HCT116 (cell line): ENCODE measurements around the gene SERTAD3. TPM values are rescaled to one million over a fixed set of nuclear protein-coding genes. Genes with fewer than 3 reads are reported as not detected.
A peak's percentile ranks its signal among the peaks of the same experiment; 100 is the strongest.

Experiments
- ATAC-seq: fragments of 200-7000 bp; cut with Tn5 transposase; 2 replicates; pipeline ENCODE4 v1.9.1; 2020; ENCODE audit warnings: mild to moderate bottlenecking, moderate library complexity
- BruUV-seq: library from RNA; stranded (reverse); fragments of 400-500 nt; replicated peaks from 2 replicates; lab custom pipeline; 2021; lab: Mats Ljungman, UMichigan
- CTCF ChIA-PET: fragments of 300-600 bp; sonication (Branson Sonifier 250); formaldehyde crosslinking; loops from one replicate; lab custom pipeline; 2021; ENCODE audit warnings: antibody characterized with exemption; lab: Charles Lee
- POLR2A ChIA-PET: fragments of 300-600, 350-600 bp; sonication (Branson Sonifier 250); formaldehyde crosslinking; loops from one replicate; lab custom pipeline; 2021; ENCODE audit warnings: antibody characterized with exemption; lab: Charles Lee
- RAD21 ChIA-PET, 2 experiments: fragments of 300-600 bp; sonication (Branson Sonifier 250); formaldehyde crosslinking; loops; one replicate each; lab custom pipeline; 2023; ENCODE audit warnings: low total read pairs in 2 of 2; ENCODE audit not compliant: uncharacterized antibody in 2 of 2, unreplicated experiment in 2 of 2, low non-redundant PET in 1 of 2; lab: Charles Lee
- DNase-seq: peaks from one replicate; pipeline ENCODE4 v3.0.0-alpha.2; 2010; ENCODE audit warnings: low read depth, low spot score
- H2AFZ ChIP-seq: fragments of 200-600 bp; shearing (Covaris generic), sonication (generic); 2 replicates; pipeline ENCODE4 v1.6.1; 2017; ENCODE audit warnings: low read depth, mixed run types, mixed read lengths, antibody characterized with exemption, low read length; ENCODE audit not compliant: poor library complexity, severe bottlenecking
- H3K27ac ChIP-seq: 2 replicates; pipeline ENCODE4 v1.5.1; 2012; ENCODE audit warnings: low read depth, low read length
- H3K27me3 ChIP-seq: fragments of 200-600 bp; sonication (generic); 2 replicates; pipeline ENCODE4 v1.6.1; 2016; ENCODE audit warnings: mixed run types, low read length, mixed read lengths; ENCODE audit not compliant: insufficient read depth
- H3K36me3 ChIP-seq, 2 experiments: fragments of 200-500 bp in 1 of 2; fragments of 200-600 bp in 1 of 2; sonication (Bioruptor generic) in 1 of 2; sonication (generic) in 1 of 2; 2 replicates each; pipeline versions ENCODE4 v1.5.1 to v1.6.1; 2014 to 2016; ENCODE audit warnings: low read length in 2 of 2, inconsistent platforms in 1 of 2, mixed read lengths in 1 of 2, mixed run types in 1 of 2; ENCODE audit not compliant: insufficient read depth in 2 of 2, control insufficient read depth in 1 of 2
- H3K4me1 ChIP-seq, 2 experiments: fragments of 200-600 bp in 1 of 2; sonication (generic) in 1 of 2; 2 replicates each; pipeline versions ENCODE4 v1.5.1 to v1.6.1; 2012 to 2017; ENCODE audit warnings: low read length in 2 of 2, inconsistent platforms in 1 of 2, mild to moderate bottlenecking in 1 of 2, mixed read lengths in 1 of 2, mixed run types in 1 of 2, moderate library complexity in 1 of 2; ENCODE audit not compliant: insufficient read depth in 2 of 2, control insufficient read depth in 1 of 2
- H3K4me2 ChIP-seq: fragments of 200-600 bp; sonication (generic); 2 replicates; pipeline ENCODE4 v1.6.1; 2017; ENCODE audit warnings: mixed run types, low read length, mixed read lengths
- H3K4me3 ChIP-seq, 2 experiments: fragments of 200-600 bp in 1 of 2; sonication (generic) in 1 of 2; replicated peaks in 1 of 2; 2 replicates each; pipeline ENCODE4 v1.5.1; 2011 to 2016; ENCODE audit warnings: low read length in 2 of 2, control low read depth in 1 of 2, low read depth in 1 of 2, mild to moderate bottlenecking in 1 of 2, mixed read lengths in 1 of 2, mixed run types in 1 of 2
- H3K79me2 ChIP-seq: fragments of 200-600 bp; sonication (generic); 2 replicates; pipeline ENCODE4 v1.6.1; 2017; ENCODE audit warnings: mild to moderate bottlenecking, mixed run types, low read length, moderate library complexity, mixed read lengths; ENCODE audit not compliant: insufficient read depth
- H3K9ac ChIP-seq: fragments of 200-600 bp; sonication (generic); 2 replicates; pipeline ENCODE4 v1.6.1; 2016; ENCODE audit warnings: low read length, mixed read lengths
- H3K9me2 ChIP-seq: fragments of 200-600 bp; sonication (generic), shearing (Covaris generic); 2 replicates; pipeline ENCODE4 v1.6.1; 2017; ENCODE audit warnings: mixed run types, mild to moderate bottlenecking, moderate library complexity; ENCODE audit not compliant: insufficient read depth
- H3K9me3 ChIP-seq, 2 experiments: fragments of 200-500 bp in 1 of 2; fragments of 200-600 bp in 1 of 2; sonication (Bioruptor generic) in 1 of 2; sonication (generic) in 1 of 2; 2 replicates each; pipeline ENCODE4 v1.6.1; 2014 to 2017; ENCODE audit warnings: low read length in 2 of 2, mixed read lengths in 2 of 2, inconsistent platforms in 1 of 2, low read depth in 1 of 2, mild to moderate bottlenecking in 1 of 2, mixed run types in 1 of 2, moderate library complexity in 1 of 2; ENCODE audit not compliant: control insufficient read depth in 1 of 2, insufficient read depth in 1 of 2
- H4K20me1 ChIP-seq: fragments of 200-600 bp; sonication (generic), shearing (Covaris generic); 2 replicates; pipeline ENCODE4 v1.6.1; 2017; ENCODE audit warnings: mixed run types, mild to moderate bottlenecking, moderate library complexity; ENCODE audit not compliant: insufficient read depth
- CBX3 ChIP-seq: IDR thresholded peaks from 2 replicates; pipeline ENCODE4 v1.6.1; 2012; ENCODE audit warnings: low read depth
- EGR1 ChIP-seq: IDR thresholded peaks from 2 replicates; pipeline ENCODE4 v1.6.1; 2012; ENCODE audit warnings: low read depth
- EZH2 ChIP-seq: fragments of 200-600 bp; sonication (generic); IDR thresholded peaks from 2 replicates; pipeline ENCODE4 v1.6.1; 2017; ENCODE audit warnings: antibody characterized with exemption, mixed run types
- EZH2phosphoT487 ChIP-seq: fragments of 200-600 bp; IDR thresholded peaks from 2 replicates; pipeline ENCODE4 v1.6.1; 2018; ENCODE audit warnings: antibody characterized with exemption, borderline replicate concordance
- FOSL1 ChIP-seq: IDR thresholded peaks from 2 replicates; pipeline ENCODE4 v1.6.1; 2012; ENCODE audit warnings: low read depth
- MAX ChIP-seq: IDR thresholded peaks from 2 replicates; pipeline ENCODE4 v1.6.1; 2012
- POLR2A ChIP-seq: IDR thresholded peaks from 2 replicates; pipeline ENCODE4 v1.7.0; 2011; ENCODE audit warnings: borderline replicate concordance; ENCODE audit not compliant: insufficient read depth, insufficient read length; ENCODE audit errors: extremely low read depth
- POLR2AphosphoS5 ChIP-seq: IDR thresholded peaks from 2 replicates; pipeline ENCODE4 v1.6.1; 2011; ENCODE audit warnings: mild to moderate bottlenecking, low read depth, low read length, moderate library complexity
- RAD21 ChIP-seq: IDR thresholded peaks from 2 replicates; pipeline ENCODE4 v1.6.1; 2012; ENCODE audit warnings: low read depth, mild to moderate bottlenecking
- REST ChIP-seq: IDR thresholded peaks from 2 replicates; pipeline ENCODE4 v1.6.1; 2012; ENCODE audit warnings: low read depth
- SIN3A ChIP-seq: IDR thresholded peaks from 2 replicates; pipeline ENCODE4 v1.6.1; 2012; ENCODE audit warnings: low read depth
- SP1 ChIP-seq: IDR thresholded peaks from 2 replicates; pipeline ENCODE4 v1.6.1; 2012; ENCODE audit warnings: low read depth
- YY1 ChIP-seq: IDR thresholded peaks from 2 replicates; pipeline ENCODE4 v1.6.1; 2011; ENCODE audit warnings: low read length, low read depth, moderate library complexity, mild to moderate bottlenecking; ENCODE audit not compliant: insufficient replicate concordance; ENCODE audit errors: extremely low read depth
- intact Hi-C: fragments of 100-400 bp; cut with micrococcal nuclease; formaldehyde crosslinking; loops from 2 replicates; pipeline ENCODE4 v1.10.0; 2022
- total RNA-seq: library from RNA; stranded (reverse); gene quantifications from one replicate; pipeline ENCODE4 v1.2.1, GENCODE V29; 2021; ENCODE audit not compliant: unreplicated experiment
- TF ChIP-seq, protein P1 (sequence below): IDR thresholded peaks from 2 replicates; pipeline ENCODE4 v1.6.1; 2011; ENCODE audit warnings: mild to moderate bottlenecking, low read length, moderate library complexity; ENCODE audit not compliant: insufficient replicate concordance; ENCODE audit errors: extremely low read depth

SERTAD3 gene
- total RNA-seq, 1 experiment from 2014 or later = 32.4 TPM

DNA sequence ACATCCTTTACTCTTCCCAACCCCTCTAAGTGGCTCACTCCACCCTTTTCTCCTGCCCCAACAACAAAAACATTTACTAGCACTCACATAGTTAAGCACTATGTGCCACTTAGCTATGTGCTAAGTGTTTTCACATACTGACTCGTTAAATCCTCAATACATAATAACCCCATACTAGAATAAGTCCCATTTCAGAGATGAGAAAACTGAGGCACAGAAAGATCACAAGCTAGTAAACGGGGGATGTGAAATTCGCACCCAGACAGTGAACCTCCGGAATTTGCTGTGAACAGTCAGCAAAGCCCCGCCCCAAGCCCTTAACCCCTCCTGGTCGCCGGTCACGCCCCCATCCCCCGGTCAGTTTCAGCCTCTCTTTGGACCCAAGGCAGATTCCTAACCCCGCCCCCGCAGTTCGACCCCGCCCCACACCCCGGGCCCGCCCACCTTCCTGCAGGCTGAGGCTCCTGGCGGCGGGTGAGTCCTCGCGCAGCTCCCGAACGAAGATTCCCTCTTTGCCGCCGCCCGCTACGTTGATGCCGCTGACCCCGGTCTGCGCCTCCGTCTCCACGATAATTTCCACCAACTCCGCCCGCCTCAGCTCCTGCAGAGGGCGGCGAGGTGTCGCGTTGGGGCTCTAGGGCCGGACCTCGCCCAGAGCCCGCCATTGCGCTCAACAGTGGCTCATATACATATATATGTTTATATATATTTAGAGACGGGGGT lies 40.7 kb downstream of the SERTAD3 start:
- intact Hi-C loops = no loop called here
- no TSS peak for BruUV-seq
- H2AFZ ChIP-seq = no peak overlapping the region

DNA sequence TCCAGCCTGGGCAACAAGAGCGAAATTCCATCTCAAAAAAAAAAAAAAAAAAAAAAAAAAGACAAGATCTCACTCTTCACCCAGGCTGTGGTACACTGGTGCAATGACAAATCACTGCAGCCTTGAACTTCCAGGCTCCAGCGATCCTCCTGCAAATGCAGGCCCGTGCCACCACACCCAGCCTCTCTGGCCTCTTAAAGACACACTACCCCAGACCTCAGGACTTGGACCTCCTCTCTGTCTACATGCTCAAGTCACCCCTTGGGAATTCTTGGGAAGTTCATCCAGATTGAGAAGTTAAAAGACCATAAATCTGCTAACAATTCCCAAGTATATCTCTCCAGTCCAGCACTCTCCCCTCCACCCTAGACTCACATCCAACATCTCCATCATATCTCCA lies 43.6 kb downstream of the SERTAD3 start:
- Histone ChIP-seq H3K4me3 (no peak overlapping the region), H3K27ac (no peak overlapping the region), H3K4me2 (no peak overlapping the region), H3K4me1 (peaks cover 12 to 35% of the 10 kb centered on the region in 2 experiments; a peak in 3 of 4 replicates), H3K27me3 (no peaks in the 10 kb centered on the region), H3K9ac (no peak overlapping the region), H3K9me3 (no peaks in the 10 kb centered on the region), H4K20me1 (no peaks in the 10 kb centered on the region), H3K79me2 (no peaks in the 10 kb centered on the region), H3K36me3 (no peaks in the 10 kb centered on the region), H2AFZ (no peak overlapping the region), H3K9me2 (no peaks in the 10 kb centered on the region)
- DNase-seq = no peak
- no TSS peak for BruUV-seq
- TF ChIP-seq YY1 = no peak
- no peak for TF ChIP-seq SIN3A
- no peak for TF ChIP-seq EZH2
- no peak for TF ChIP-seq CBX3
- TF ChIP-seq POLR2A = no peak
- no peak for TF ChIP-seq EGR1
- TF ChIP-seq, protein P1, sequence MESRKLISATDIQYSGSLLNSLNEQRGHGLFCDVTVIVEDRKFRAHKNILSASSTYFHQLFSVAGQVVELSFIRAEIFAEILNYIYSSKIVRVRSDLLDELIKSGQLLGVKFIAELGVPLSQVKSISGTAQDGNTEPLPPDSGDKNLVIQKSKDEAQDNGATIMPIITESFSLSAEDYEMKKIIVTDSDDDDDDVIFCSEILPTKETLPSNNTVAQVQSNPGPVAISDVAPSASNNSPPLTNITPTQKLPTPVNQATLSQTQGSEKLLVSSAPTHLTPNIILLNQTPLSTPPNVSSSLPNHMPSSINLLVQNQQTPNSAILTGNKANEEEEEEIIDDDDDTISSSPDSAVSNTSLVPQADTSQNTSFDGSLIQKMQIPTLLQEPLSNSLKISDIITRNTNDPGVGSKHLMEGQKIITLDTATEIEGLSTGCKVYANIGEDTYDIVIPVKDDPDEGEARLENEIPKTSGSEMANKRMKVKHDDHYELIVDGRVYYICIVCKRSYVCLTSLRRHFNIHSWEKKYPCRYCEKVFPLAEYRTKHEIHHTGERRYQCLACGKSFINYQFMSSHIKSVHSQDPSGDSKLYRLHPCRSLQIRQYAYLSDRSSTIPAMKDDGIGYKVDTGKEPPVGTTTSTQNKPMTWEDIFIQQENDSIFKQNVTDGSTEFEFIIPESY = no peak
- TF ChIP-seq REST = no peak
- no peak for TF ChIP-seq RAD21
- CTCF ChIA-PET = no interaction called here
- POLR2A ChIA-PET = no interaction called here
- intact Hi-C loops = no loop called here
- ATAC-seq = no peak
- RAD21 ChIA-PET = interaction anchor here in 1 of 2 experiments (0.6 kb wide), 1 partner anchor 140 kb away, joined by 3 read pairs; no protein-coding TSS in a partner anchor

More for the DNA sequence above, 40.7 kb downstream of the SERTAD3 start:
- Histone ChIP-seq H3K27ac (peak overlapping the region; percentile 83), H3K79me2 (no peaks in the 10 kb centered on the region), H3K27me3 (no peaks in the 10 kb centered on the region), H3K36me3 (no peaks in the 10 kb centered on the region), H3K9me2 (no peaks in the 10 kb centered on the region), H3K4me1 (peaks cover 12 to 35% of the 10 kb centered on the region in 2 experiments; a peak in 3 of 4 replicates), H4K20me1 (no peaks in the 10 kb centered on the region), H3K4me2 (peak overlapping the region; percentile 97), H3K4me3 (peak overlapping the region; percentile 59 to 69), H3K9ac (peak overlapping the region; percentile 75), H3K9me3 (no peaks in the 10 kb centered on the region)
- peak; percentile 86 for ATAC-seq
- RAD21 ChIA-PET = no interaction called here
- TF ChIP-seq SP1 = 0 out of 2 replicates have a peak, but pooled peaks have one; percentile 48
- TF ChIP-seq SIN3A = no peak
- no peak for TF ChIP-seq YY1
- TF ChIP-seq POLR2AphosphoS5 = peak; percentile 21; the same call in 1 of the 2 replicates
- TF ChIP-seq EZH2phosphoT487 = no peak
- TF ChIP-seq EGR1 = peak; percentile 70
- peak; percentile 59; the same call in 1 of the 2 replicates for TF ChIP-seq MAX
- no peak for TF ChIP-seq FOSL1
- CTCF ChIA-PET = interaction anchor here (1.9 kb wide), 1 partner anchor 17 kb away, joined by 9 read pairs; no protein-coding TSS in a partner anchor
- DNase-seq = peak; percentile 86
- POLR2A ChIA-PET = interaction anchor here (1.0 to 1.2 kb wide), 3 partner anchors 14 to 60 kb away, joined by 3 to 6 read pairs (median 3); partner anchors contain the start of gene SERTAD1
